BE2C (cell line): ENCODE measurements around the gene RFPL1.
A peak's percentile ranks its signal among the peaks of the same experiment; 100 is the strongest.
"Not testable (repeated sequence)": the region's sequence is repeated elsewhere in the genome, so short reads cannot be mapped to it uniquely, and the experiment has no call there.

Experiments used
- DNase-seq: peaks from one replicate; pipeline ENCODE4 v3.0.0-alpha.2; 2020
- H3K27me3 ChIP-seq: fragments of 250-450 bp; sonication (Bioruptor Pico); 2 replicates; pipeline ENCODE4 v1.5.1; 2020; ENCODE audit warnings: mild to moderate bottlenecking
- H3K36me3 ChIP-seq: fragments of 250-450 bp; sonication (Bioruptor Pico); 2 replicates; pipeline ENCODE4 v1.5.1; 2020; ENCODE audit warnings: mild to moderate bottlenecking
- H3K4me1 ChIP-seq: fragments of 250-450 bp; sonication (Bioruptor Pico); 2 replicates; pipeline ENCODE4 v1.5.1; 2020
- H3K4me3 ChIP-seq: 2 replicates; pipeline ENCODE4 v1.5.1; 2011; ENCODE audit warnings: low read depth, low read length
- H3K9me3 ChIP-seq: fragments of 250-450 bp; sonication (Bioruptor Pico); 2 replicates; pipeline ENCODE4 v1.5.1; 2020
- TF ChIP-seq, protein P1 (sequence below): IDR thresholded peaks from 2 replicates; pipeline ENCODE4 v1.5.1; 2012; ENCODE audit warnings: mild to moderate bottlenecking, low read depth, low read length

Gene RFPL1

DNA sequence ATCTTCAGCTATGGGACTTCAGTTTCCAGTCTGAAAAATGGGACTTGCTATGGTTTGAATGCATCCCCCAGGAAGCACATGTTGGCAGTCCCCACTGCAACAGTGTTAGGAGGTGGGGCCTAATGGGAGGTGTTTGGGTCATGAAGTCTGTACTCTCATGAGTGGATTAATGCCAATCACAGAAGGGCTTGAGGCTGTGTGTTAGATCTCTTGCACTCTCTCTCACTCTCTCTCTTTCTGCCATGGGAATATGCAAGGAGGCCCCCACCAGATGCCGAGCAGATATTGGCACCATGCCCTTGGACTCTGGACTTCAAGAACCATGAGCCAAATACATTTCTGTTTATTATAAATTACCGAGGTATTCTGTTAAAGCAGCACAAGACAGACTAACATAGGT is 42.3 kb upstream of the RFPL1 start:
- Histone ChIP-seq H3K4me3 (no peak overlapping the region), H3K27me3 (no peaks in the 10 kb centered on the region), H3K36me3 (no peaks in the 10 kb centered on the region), H3K9me3 (no peaks in the 10 kb centered on the region), H3K4me1 (no peaks in the 10 kb centered on the region)
- DNase-seq: no peak
- TF ChIP-seq, protein P1, sequence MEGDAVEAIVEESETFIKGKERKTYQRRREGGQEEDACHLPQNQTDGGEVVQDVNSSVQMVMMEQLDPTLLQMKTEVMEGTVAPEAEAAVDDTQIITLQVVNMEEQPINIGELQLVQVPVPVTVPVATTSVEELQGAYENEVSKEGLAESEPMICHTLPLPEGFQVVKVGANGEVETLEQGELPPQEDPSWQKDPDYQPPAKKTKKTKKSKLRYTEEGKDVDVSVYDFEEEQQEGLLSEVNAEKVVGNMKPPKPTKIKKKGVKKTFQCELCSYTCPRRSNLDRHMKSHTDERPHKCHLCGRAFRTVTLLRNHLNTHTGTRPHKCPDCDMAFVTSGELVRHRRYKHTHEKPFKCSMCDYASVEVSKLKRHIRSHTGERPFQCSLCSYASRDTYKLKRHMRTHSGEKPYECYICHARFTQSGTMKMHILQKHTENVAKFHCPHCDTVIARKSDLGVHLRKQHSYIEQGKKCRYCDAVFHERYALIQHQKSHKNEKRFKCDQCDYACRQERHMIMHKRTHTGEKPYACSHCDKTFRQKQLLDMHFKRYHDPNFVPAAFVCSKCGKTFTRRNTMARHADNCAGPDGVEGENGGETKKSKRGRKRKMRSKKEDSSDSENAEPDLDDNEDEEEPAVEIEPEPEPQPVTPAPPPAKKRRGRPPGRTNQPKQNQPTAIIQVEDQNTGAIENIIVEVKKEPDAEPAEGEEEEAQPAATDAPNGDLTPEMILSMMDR: no peak

DNA sequence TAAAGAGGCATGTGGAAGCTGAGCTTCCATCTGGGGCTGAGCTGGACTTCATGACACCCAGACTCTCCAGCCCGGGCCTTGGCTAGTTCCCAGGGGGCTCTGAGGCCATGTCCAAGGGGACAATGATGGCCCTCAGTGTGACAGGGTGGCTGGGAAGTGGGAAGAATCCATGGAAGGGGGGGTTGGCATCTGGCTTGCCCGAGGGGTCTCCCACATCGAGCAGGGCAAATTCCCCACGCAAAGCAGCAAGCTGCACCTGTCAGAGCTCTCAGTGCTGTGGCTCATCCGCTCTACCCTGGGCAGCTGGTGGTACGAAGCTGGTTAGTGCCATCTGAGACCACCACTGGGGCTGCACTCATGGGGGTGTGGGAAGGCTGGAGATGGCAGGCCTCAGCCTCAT is 40.6 kb upstream of the RFPL1 start:
- TF ChIP-seq, protein P1: no peak
- no peaks in the 10 kb centered on the region for H3K27me3 ChIP-seq
- DNase-seq: no peak
- no peak overlapping the region for H3K4me3 ChIP-seq
- no peaks in the 10 kb centered on the region for H3K4me1 ChIP-seq
- no peaks in the 10 kb centered on the region for H3K9me3 ChIP-seq
- no peaks in the 10 kb centered on the region for H3K36me3 ChIP-seq

DNA sequence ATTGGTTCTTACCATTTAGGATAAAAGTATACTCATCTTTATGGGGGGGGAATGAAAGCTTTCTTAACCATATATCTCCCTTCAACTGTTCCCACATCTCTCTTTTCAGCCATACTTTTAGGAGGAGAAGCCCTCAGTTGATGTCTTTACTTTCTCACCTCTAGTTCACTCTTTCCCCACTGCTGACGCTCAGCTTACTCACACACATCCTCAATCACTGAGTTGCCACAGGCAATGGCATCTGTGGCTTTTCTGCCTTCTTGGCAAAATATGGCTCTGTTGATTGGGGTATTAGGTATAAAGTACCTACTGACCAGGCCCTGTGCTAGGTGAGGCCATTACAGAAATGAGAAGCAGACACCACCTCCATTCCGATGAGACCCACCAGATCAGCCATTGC is 37.8 kb upstream of the RFPL1 start:
- TF ChIP-seq, protein P1: no peak
- H3K36me3 ChIP-seq: no peaks in the 10 kb centered on the region
- no peak for DNase-seq
- no peak overlapping the region for H3K4me3 ChIP-seq
- H3K4me1 ChIP-seq: no peaks in the 10 kb centered on the region
- no peaks in the 10 kb centered on the region for H3K9me3 ChIP-seq
- H3K27me3 ChIP-seq: no peaks in the 10 kb centered on the region

DNA sequence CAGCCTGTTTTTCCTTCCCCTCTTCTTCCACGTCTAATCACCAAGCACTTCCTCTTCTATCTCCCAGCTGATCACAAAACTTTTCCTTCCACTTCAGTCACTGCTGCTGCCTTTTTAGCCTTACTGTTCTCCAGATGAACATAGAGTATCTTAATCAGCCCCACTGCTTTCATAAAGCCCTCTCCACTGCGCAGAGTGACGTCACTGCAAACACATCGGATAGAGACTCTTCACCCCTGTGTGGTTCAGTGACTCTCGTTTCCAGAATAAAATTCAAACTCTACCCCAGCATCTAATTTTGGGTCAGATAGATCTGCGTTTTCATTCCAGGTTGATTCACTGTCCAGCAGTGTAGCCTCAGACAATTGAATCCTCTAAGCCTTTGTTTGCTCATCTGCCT is 36.8 kb upstream of the RFPL1 start:
- DNase-seq, H3K27me3 ChIP-seq, H3K4me1 ChIP-seq, H3K4me3 ChIP-seq, H3K36me3 ChIP-seq, H3K9me3 ChIP-seq: not testable (repeated sequence)

DNA sequence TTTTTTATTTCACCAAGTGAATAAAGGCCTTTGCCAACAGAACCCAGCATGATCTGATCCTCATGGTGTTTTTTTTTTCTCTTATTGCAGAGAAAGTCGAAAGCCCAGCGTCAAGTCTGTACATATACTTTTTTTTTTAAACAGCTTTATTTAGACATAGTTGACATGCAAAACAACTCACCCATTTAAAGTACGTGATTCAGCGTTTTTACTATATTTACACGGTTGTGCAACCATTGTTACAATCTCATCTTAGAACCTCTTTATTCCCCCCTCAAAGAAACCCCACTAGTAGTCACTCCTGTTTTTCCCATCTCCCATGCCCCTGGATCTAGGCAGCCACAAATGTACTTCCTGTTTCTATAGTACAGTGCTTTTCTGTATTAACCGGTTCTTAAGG is 29.4 kb upstream of the RFPL1 start:
- Histone ChIP-seq H3K36me3 (no peaks in the 10 kb centered on the region), H3K4me1 (no peaks in the 10 kb centered on the region), H3K27me3 (no peaks in the 10 kb centered on the region), H3K9me3 (no peaks in the 10 kb centered on the region), H3K4me3 (no peak overlapping the region)
- DNase-seq: no peak
- TF ChIP-seq, protein P1: no peak

DNA sequence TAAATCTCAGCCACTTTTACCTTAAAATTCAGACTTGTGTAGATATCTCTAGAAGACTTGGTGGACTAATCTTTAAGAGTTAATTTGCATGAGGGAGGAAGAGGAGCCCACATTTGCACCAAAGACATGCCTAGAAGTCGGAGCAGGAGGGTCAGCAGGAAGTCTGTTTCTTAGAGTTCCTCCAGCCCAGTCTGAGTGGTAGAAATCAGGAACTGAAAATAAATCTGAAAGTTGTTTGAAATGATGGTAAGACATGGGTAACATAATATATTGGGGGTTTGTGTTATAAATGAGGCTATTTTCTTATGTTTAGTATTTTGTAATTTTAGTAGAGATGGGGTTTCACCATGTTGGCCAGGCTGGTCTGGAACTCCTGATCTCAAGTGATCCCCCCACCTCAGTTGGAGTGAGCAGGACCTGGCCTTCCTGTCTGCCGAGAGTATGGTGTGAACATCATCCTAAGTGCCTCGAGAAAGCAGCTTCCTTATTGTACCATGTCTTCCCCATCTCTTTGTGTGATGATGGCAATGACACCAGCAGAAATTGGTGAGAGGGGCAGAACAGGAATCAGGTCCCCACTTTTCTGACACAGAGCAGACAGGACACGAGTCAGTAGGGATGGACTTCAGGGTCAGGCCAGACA is 26.7 kb upstream of the RFPL1 start:
- not testable (repeated sequence) for H3K27me3 ChIP-seq, H3K9me3 ChIP-seq, H3K36me3 ChIP-seq, DNase-seq, H3K4me3 ChIP-seq, H3K4me1 ChIP-seq

DNA sequence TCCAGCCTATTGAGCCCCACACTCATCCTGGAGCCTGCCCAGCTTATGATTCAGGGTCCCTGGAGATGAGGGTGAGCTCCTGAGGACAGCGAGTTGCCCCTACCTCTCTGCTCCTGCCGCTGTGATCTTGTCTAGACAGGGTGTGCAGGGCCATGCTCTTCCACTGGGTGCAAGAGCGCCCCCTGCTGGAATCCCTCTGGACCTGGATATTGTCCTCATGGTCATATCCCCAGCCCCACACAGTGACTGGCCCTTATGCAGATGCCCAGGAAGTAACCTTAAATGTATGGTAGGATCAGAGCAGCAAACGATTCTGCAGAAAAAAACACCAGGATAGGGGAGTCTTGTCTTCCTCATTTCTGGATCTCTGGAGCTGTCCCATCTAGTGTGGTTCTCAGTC is 25.6 kb upstream of the RFPL1 start:
- TF ChIP-seq, protein P1: peak; percentile 57
- not testable (repeated sequence) for H3K4me3 ChIP-seq, H3K9me3 ChIP-seq, H3K4me1 ChIP-seq, H3K36me3 ChIP-seq, H3K27me3 ChIP-seq
- DNase-seq: peak; percentile 15

DNA sequence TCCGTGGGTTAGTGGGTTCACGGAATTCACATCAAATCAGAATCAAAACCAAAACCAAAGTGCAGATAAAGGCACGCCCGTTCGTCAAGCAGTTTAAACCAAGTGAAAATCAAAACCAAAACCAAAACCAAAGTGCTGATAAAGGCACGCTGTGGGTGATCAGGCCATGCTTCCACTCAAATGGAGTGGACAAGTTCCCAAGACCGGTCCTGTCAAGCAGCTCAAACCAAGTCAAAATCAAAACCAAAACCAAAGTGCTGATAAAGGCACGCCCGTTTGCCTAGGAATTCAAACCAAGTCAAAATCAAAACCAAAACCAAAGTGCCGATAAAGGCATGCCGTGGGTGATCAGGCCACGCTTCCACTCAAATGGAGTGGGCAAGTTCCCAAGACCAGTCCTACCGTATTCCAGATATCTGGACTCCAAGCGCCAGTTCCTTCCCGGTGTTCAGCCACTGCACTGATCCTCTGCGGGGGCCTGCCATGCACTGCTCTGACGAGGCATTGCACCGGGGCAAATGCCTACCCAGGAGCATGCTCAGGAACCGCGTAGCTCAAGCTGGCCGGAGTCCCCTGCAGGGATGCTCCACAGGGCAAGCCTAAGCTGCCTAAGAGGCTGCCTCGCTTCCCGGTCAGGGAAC is 23.3 kb upstream of the RFPL1 start:
- not testable (repeated sequence) for H3K4me1 ChIP-seq, H3K27me3 ChIP-seq, H3K9me3 ChIP-seq, DNase-seq, H3K4me3 ChIP-seq, H3K36me3 ChIP-seq

DNA sequence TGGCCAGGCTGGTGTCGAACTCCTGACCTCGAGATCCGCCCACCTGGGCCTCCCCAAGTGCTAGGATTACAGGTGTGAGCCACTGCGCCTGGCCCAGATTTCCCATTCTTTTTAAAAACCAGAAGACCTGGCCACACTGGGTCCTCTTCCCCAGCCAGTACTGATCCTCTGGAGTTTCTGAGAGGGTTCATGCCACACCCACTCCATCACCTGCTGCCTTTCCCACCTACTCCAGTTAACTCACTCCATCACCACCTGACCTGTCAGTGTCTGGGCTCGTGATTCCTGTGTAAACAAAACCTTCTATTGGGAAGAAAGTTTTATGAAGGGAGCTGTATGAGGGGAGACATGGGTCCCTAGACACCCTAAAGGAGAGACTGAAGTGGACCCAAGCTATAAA is 19.7 kb upstream of the RFPL1 start:
- not testable (repeated sequence) for H3K36me3 ChIP-seq, H3K27me3 ChIP-seq, H3K9me3 ChIP-seq, DNase-seq, H3K4me1 ChIP-seq, H3K4me3 ChIP-seq
